Neural progenitor cell (in vitro differentiated cells): ENCODE results near the gene CROCC2. TPM values are rescaled to one million over a fixed set of nuclear protein-coding genes. Genes with fewer than 3 reads are reported as not detected.

Experiments used
- DNase-seq: peaks from one replicate; pipeline ENCODE4 v3.0.0-alpha.2; 2016; ENCODE audit warnings: low spot score
- H2AFZ ChIP-seq: fragments of 200-600 bp; sonication (generic); replicated peaks from 2 replicates; pipeline ENCODE4 v1.6.1; 2016; ENCODE audit warnings: antibody characterized with exemption
- H3F3A ChIP-seq: fragments of 200-600 bp; sonication (generic); 2 replicates; pipeline ENCODE4 v1.6.1; 2016; ENCODE audit warnings: antibody characterized with exemption, low read depth
- H3K27ac ChIP-seq: fragments of 200-600 bp; sonication (generic); 2 replicates; pipeline ENCODE4 v1.5.1; 2016; ENCODE audit warnings: mild to moderate bottlenecking
- H3K27me3 ChIP-seq: fragments of 200-600 bp; sonication (generic); 2 replicates; pipeline ENCODE4 v1.6.1; 2016; ENCODE audit warnings: mild to moderate bottlenecking, moderate library complexity
- H3K36me3 ChIP-seq: fragments of 200-600 bp; sonication (generic); 2 replicates; pipeline ENCODE4 v1.5.1; 2016
- H3K4me1 ChIP-seq: fragments of 200-600 bp; sonication (generic); 2 replicates; pipeline ENCODE4 v1.6.1; 2016; ENCODE audit warnings: mixed run types
- H3K4me2 ChIP-seq: fragments of 200-600 bp; sonication (generic); 2 replicates; pipeline ENCODE4 v1.6.1; 2016
- H3K4me3 ChIP-seq: fragments of 200-600 bp; sonication (generic); 2 replicates; pipeline ENCODE4 v1.5.1; 2016
- H3K79me2 ChIP-seq: fragments of 200-600 bp; sonication (generic); 2 replicates; pipeline ENCODE4 v1.6.1; 2016; ENCODE audit warnings: low read depth
- H3K9ac ChIP-seq: fragments of 200-600 bp; sonication (generic); 2 replicates; pipeline ENCODE4 v1.6.1; 2016
- H3K9me3 ChIP-seq: fragments of 200-600 bp; sonication (generic); 2 replicates; pipeline ENCODE4 v1.5.1; 2016; ENCODE audit warnings: low read depth
- H4K20me1 ChIP-seq: fragments of 200-600 bp; sonication (generic); 2 replicates; pipeline ENCODE4 v1.6.1; 2016; ENCODE audit warnings: low read depth
- H3K27ac Mint-ChIP-seq: 3 replicates; pipeline ENCODE4 v1.8.0; 2021; ENCODE audit warnings: mixed read lengths
- H3K27me3 Mint-ChIP-seq: 2 replicates; pipeline ENCODE4 v1.8.0; 2022; ENCODE audit warnings: low read depth, mild to moderate bottlenecking, inconsistent platforms, moderate library complexity, mixed read lengths; ENCODE audit not compliant: insufficient read depth
- H3K36me3 Mint-ChIP-seq: 3 replicates; pipeline ENCODE4 v1.8.0; 2021; ENCODE audit warnings: mixed read lengths
- H3K4me1 Mint-ChIP-seq: 3 replicates; pipeline ENCODE4 v1.8.0; 2021; ENCODE audit warnings: mixed read lengths
- H3K4me3 Mint-ChIP-seq: 3 replicates; pipeline ENCODE4 v1.8.0; 2021; ENCODE audit warnings: mild to moderate bottlenecking, moderate library complexity, mixed read lengths
- H3K9me3 Mint-ChIP-seq: 3 replicates; pipeline ENCODE4 v1.8.0; 2020; ENCODE audit warnings: mixed read lengths
- CTCF ChIP-seq: fragments of 200-600 bp; sonication (generic); IDR thresholded peaks from 2 replicates; pipeline ENCODE4 v1.5.1; 2017; ENCODE audit warnings: antibody characterized with exemption, mild to moderate bottlenecking
- EZH2 ChIP-seq: fragments of 200-600 bp; sonication (generic); IDR thresholded peaks from 2 replicates; pipeline ENCODE4 v1.6.1; 2017; ENCODE audit warnings: antibody characterized with exemption, mild to moderate bottlenecking, moderate library complexity
- EZH2phosphoT487 ChIP-seq: fragments of 200-600 bp; sonication (generic); IDR thresholded peaks from 2 replicates; pipeline ENCODE4 v1.6.1; 2017; ENCODE audit warnings: antibody characterized with exemption
- total RNA-seq: library from RNA; depleted of rRNA; stranded (reverse); fragments of >200 nt; gene quantifications from 2 replicates; pipeline ENCODE4 v1.2.3, GENCODE V29; 2015; ENCODE audit warnings: low replicate concordance

CROCC2 gene
- total RNA-seq, 1 donor from 2014 or later: not detected

DNA sequence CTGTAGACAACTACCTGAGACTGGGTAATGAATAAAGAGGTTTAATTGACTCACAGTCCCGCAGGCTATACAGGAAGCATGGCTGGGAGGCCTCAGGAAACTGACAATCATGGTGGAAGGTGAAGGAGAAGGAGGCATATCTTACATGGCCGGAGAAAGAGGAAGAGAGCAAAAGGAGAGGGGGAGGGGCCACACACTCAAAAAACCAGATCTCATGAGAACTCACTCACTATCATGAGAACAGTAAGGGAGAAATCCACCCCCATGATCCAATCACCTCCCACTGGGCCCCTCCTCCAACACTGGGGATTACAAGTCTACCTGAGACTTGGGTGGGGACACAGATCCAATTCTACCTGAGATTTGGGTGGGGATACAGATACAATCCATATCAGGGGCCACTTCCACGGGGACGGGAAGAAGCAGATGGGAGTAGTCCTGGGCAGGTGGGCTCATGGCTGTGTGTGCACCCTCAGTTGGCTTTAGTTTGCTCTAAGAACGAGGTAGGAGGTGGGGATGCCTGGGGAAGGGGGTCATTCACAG is 20.0 kb upstream of the CROCC2 start:
- H3K36me3 ChIP-seq: no peaks in the 10 kb centered on the region
- H3F3A ChIP-seq: no peaks in the 10 kb centered on the region
- no peak overlapping the region for H2AFZ ChIP-seq
- no peaks in the 10 kb centered on the region for H4K20me1 ChIP-seq
- H3K4me3 ChIP-seq: no peak overlapping the region
- Mint-ChIP-seq H3K27me3 (peaks cover 7% of the 10 kb centered on the region), H3K4me3 (no peak overlapping the region), H3K4me1 (no peaks in the 10 kb centered on the region), H3K36me3 (no peaks in the 10 kb centered on the region), H3K9me3 (no peaks in the 10 kb centered on the region), H3K27ac (no peak overlapping the region)
- H3K27me3 ChIP-seq: no peaks in the 10 kb centered on the region
- H3K27ac ChIP-seq: no peak overlapping the region
- no peaks in the 10 kb centered on the region for H3K9me3 ChIP-seq
- no peak for DNase-seq
- H3K79me2 ChIP-seq: no peaks in the 10 kb centered on the region
- H3K4me2 ChIP-seq: no peak overlapping the region
- TF ChIP-seq EZH2phosphoT487: no peak
- TF ChIP-seq EZH2: no peak
- TF ChIP-seq CTCF: no peak
- no peak overlapping the region for H3K9ac ChIP-seq
- H3K4me1 ChIP-seq: no peaks in the 10 kb centered on the region

DNA sequence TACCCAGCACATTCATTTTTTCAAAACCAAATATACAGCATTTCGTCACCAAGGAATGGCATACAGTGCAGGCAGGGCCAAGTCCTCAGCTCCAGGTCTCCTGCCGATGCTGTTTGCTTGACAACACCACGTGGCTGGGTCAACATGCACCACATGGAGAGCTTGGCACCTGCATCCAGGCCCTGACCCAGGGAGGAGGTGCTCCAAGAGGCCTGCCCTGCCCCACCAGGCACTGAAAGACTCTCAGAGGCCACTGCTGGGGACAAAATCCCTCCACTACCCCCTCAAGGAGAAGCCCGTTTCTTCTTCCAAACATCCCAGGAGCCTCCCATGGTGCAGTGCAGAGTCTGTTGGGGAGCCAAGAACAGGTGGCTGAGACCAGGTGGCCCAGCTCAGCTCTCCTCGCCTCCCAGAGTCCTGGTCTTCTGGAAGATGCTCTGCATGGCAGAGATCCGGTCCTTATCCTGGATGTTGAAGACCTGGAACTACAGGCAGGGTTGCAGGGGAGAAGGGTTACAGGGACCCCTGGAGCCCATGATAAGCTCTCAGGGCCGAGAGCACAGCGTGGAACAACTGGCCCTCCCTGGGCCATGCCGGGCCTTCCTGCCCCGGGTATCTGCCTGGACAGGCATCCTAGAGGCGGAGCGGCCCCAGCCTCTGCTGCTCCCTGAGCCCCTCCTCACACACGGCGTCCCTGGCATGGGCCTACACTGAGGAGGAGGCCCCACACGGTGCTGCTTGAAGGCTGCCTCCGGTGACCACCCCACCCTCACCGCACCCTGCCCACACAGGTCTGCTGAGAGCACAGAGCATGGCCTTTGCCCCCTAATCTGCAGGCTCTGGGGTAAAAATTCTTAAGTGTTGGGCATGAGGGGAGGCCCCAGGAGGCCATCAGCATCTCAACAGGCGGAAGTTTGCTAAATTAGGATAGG is 19.2 kb upstream of the CROCC2 start:
- H3K27me3 ChIP-seq: no peaks in the 10 kb centered on the region
- H3K27me3 Mint-ChIP-seq: peaks cover 5% of the 10 kb centered on the region
- H3K36me3 Mint-ChIP-seq: no peaks in the 10 kb centered on the region
- H4K20me1 ChIP-seq: no peaks in the 10 kb centered on the region
- no peak overlapping the region for H3K27ac Mint-ChIP-seq
- no peaks in the 10 kb centered on the region for H3K9me3 Mint-ChIP-seq
- H3K4me1 ChIP-seq: no peaks in the 10 kb centered on the region
- no peak for DNase-seq
- H3K4me1 Mint-ChIP-seq: no peaks in the 10 kb centered on the region
- no peaks in the 10 kb centered on the region for H3K9me3 ChIP-seq
- no peaks in the 10 kb centered on the region for H3K36me3 ChIP-seq
- H3K4me3 Mint-ChIP-seq: no peak overlapping the region
- H3K4me3 ChIP-seq: no peak overlapping the region
- no peaks in the 10 kb centered on the region for H3F3A ChIP-seq
- TF ChIP-seq EZH2: no peak
- no peak for TF ChIP-seq CTCF
- TF ChIP-seq EZH2phosphoT487: no peak
- H2AFZ ChIP-seq: no peak overlapping the region
- no peak overlapping the region for H3K9ac ChIP-seq
- H3K27ac ChIP-seq: no peak overlapping the region
- no peaks in the 10 kb centered on the region for H3K79me2 ChIP-seq
- no peak overlapping the region for H3K4me2 ChIP-seq

DNA sequence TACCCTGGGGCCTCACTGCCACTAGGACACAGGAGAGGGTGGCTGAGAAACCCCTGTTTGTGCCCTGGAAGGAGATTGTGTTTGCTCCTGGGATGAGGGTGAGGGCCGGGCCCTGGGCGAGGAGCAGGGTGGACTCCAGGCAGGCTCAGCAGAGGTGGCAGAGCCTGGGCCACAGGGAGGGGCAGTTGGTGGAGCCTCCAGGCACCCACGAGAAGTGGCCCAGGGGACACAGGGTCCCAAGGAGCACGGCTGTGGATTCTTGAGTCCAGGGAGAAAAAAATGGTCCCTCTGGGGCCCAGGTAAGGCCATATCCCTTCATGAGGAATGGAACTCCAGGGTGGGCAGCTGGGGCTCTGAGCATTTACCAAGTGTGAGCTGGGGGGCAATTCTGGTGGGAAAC is 18.5 kb upstream of the CROCC2 start:
- H3K27me3 Mint-ChIP-seq: peaks cover 5% of the 10 kb centered on the region
- TF ChIP-seq CTCF (no peak), EZH2 (no peak), EZH2phosphoT487 (no peak)
- no peak overlapping the region for H3K4me3 ChIP-seq
- no peak for DNase-seq
- no peaks in the 10 kb centered on the region for H3K36me3 Mint-ChIP-seq
- H4K20me1 ChIP-seq: no peaks in the 10 kb centered on the region
- H3K4me1 Mint-ChIP-seq: no peaks in the 10 kb centered on the region
- H3K9me3 ChIP-seq: no peaks in the 10 kb centered on the region
- no peak overlapping the region for H2AFZ ChIP-seq
- H3K27ac Mint-ChIP-seq: no peak overlapping the region
- H3K9ac ChIP-seq: no peak overlapping the region
- no peaks in the 10 kb centered on the region for H3K4me1 ChIP-seq
- no peaks in the 10 kb centered on the region for H3K36me3 ChIP-seq
- H3K27ac ChIP-seq: no peak overlapping the region
- H3K79me2 ChIP-seq: no peaks in the 10 kb centered on the region
- no peak overlapping the region for H3K4me2 ChIP-seq
- no peaks in the 10 kb centered on the region for H3F3A ChIP-seq
- no peaks in the 10 kb centered on the region for H3K9me3 Mint-ChIP-seq
- H3K27me3 ChIP-seq: no peaks in the 10 kb centered on the region
- H3K4me3 Mint-ChIP-seq: no peak overlapping the region
